Measurements from ENCODE around the gene OR51E1.

The OR51E1 gene

GRCh38 chr11:4658629-4659445 is 15.1 kb downstream of the OR51E1 start:
- TF ChIP-seq SPI1 (IDR thresholded peaks at IDR 0.05; ENCODE audit: borderline replicate concordance, low read depth) (no peak), CTCF (IDR thresholded peaks at IDR 0.05; ENCODE audit: insufficient read depth, low read length) (no peak), POLR2AphosphoS5 (IDR thresholded peaks at IDR 0.05; ENCODE audit: low read depth) (no peak), GABPA (IDR thresholded peaks at IDR 0.05; ENCODE audit: low read depth) (no peak), REST (IDR thresholded peaks at IDR 0.05; ENCODE audit: insufficient replicate concordance, low read depth) (no peak)
- H3K27ac ChIP-seq (replicated peaks), result no peak overlapping the region

GRCh38 chr11:4662876-4663275 is 19.1 kb downstream of the OR51E1 start:
- Histone ChIP-seq H3K27ac (replicated peaks) (no peak overlapping the region), H3K4me3 (replicated peaks; ENCODE audit: insufficient read depth, low read length) (no peak overlapping the region), H3K27me3 (ENCODE audit: insufficient read depth, poor library complexity, severe bottlenecking) (peaks cover 2% of the 10 kb centered on the region)
- TF ChIP-seq SPI1 (IDR thresholded peaks at IDR 0.05; ENCODE audit: borderline replicate concordance, low read depth) (no peak), CTCF (IDR thresholded peaks at IDR 0.05; ENCODE audit: insufficient read depth, low read length) (no peak), GABPA (IDR thresholded peaks at IDR 0.05; ENCODE audit: low read depth) (no peak), REST (IDR thresholded peaks at IDR 0.05; ENCODE audit: insufficient replicate concordance, low read depth) (no peak), POLR2AphosphoS5 (IDR thresholded peaks at IDR 0.05; ENCODE audit: low read depth) (no peak)
- DNase-seq (ENCODE audit: low read depth in 1 of 2, low spot score in 1 of 2), result no peak

More at GRCh38 chr11:4658629-4659445, 15.1 kb downstream of the OR51E1 start:
- no peak for DNase-seq (ENCODE audit: low read depth in 1 of 2, low spot score in 1 of 2)
- H3K4me3 ChIP-seq (replicated peaks; ENCODE audit: insufficient read depth, low read length), result no peak overlapping the region
- H3K27me3 ChIP-seq (ENCODE audit: insufficient read depth, poor library complexity, severe bottlenecking), result peaks cover 2% of the 10 kb centered on the region

- DNase-seq (ENCODE audit: low read depth in 1 of 2, low spot score in 1 of 2), result no peak
- TF ChIP-seq GABPA (IDR thresholded peaks at IDR 0.05; ENCODE audit: low read depth) (no peak), CTCF (IDR thresholded peaks at IDR 0.05; ENCODE audit: insufficient read depth, low read length) (no peak), REST (IDR thresholded peaks at IDR 0.05; ENCODE audit: insufficient replicate concordance, low read depth) (no peak), POLR2AphosphoS5 (IDR thresholded peaks at IDR 0.05; ENCODE audit: low read depth) (no peak)
- H3K27ac ChIP-seq (replicated peaks), result no peak overlapping the region
- H3K27me3 ChIP-seq (ENCODE audit: insufficient read depth, poor library complexity, severe bottlenecking), result peaks cover 2% of the 10 kb centered on the region
- H3K4me3 ChIP-seq (replicated peaks; ENCODE audit: insufficient read depth, low read length), result no peak overlapping the region
Measured at GRCh38 chr11:4664183-4664582, 20.4 kb downstream of the OR51E1 start.
